G401 (cell line): Measurements from ENCODE around the gene TTC12. TPM values are rescaled to one million over a fixed set of nuclear protein-coding genes. Genes with fewer than 3 reads are reported as not detected.
A peak's percentile ranks its signal among the peaks of the same experiment; 100 is the strongest.

Source experiments
- DNase-seq: peaks from one replicate; pipeline ENCODE4 v3.0.0-alpha.2; 2015; ENCODE audit warnings: low spot score
- in situ Hi-C: cut with HindIII; loops from 2 replicates; pipeline ENCODE4 v1.10.0; 2016; ENCODE audit warnings: low sequenced_read_pairs, mixed read lengths
- total RNA-seq: library from RNA; depleted of rRNA; stranded (reverse); fragments of >200 nt; shearing (Covaris generic); gene quantifications from 2 replicates; pipeline ENCODE4 v1.2.3, GENCODE V29; 2014

The TTC12 gene
- total RNA-seq, 1 experiment from 2014 or later = 19.2 TPM

DNA sequence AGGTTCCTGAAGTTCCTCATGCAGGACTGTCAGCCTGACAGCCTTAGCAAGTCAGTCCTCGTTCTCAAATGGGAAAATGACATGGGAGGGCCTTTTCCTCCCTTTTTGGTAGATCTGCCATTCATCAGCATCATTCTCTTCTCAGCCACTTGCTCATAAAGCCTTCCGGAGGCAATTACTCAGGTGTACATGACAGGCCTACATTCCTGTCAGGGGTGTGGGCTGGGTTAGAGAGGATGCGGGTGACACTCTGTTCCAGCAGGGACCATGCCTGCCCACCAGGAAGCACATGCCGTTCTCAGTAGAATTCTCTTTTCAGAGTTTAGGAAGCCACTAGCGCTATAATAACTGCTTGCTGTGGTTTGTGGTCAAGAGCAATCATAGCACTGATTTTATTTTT lies 49.0 kb downstream of the TTC12 start:
- in situ Hi-C loops = no loop called here
- DNase-seq = no peak

DNA sequence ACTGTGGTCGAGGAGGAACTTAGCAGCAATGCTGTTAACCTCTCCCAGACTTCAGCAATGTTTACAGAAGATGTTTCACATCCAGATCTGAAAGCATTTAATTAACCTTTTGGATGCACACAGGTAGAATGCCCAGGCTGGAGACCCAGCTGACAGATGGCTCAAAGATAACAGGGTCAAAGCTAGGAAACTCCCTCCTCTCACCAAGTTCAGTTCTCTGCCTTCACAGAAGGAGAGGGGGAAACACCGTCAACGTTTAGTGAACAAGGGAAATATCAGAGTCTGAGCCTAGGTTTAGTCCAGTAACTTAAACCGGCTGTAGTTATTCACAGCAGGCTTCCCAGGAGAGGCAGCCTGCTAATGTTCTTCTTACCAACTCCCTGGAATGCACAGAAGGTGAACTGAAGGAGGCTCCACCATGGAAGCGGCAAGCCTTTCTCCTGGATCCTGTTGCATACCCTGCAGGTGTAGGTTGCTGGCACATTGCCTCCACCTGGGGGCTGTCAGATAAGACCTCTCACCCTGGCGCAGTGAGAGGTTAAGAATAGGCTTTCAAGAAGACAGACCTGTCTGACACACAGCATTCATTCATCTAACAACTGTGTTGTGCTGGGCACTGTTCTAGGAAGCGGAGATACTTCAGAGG lies 49.7 kb downstream of the TTC12 start:
- in situ Hi-C loops = no loop called here
- no peak for DNase-seq

DNA sequence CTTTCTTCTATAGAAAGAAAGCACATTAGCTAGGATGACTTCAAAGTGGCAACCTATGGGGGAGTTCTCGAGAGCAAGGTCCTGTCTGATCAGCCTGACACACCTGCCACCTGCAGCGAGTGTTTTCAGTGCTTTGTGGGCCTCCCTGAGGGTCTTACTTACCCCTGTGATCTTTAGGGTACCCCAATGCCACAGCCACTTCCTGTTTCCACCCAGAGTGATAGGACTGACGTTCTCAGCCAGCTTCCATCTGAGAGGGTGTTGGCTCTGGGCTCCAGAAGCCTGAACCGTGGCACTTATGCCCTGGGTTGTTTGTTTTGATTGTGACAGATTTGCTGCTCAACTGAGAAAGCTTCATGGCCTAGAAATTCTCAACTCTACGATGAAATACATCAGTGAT lies 51.5 kb downstream of the TTC12 start:
- in situ Hi-C loops = no loop called here
- DNase-seq = no peak

DNA sequence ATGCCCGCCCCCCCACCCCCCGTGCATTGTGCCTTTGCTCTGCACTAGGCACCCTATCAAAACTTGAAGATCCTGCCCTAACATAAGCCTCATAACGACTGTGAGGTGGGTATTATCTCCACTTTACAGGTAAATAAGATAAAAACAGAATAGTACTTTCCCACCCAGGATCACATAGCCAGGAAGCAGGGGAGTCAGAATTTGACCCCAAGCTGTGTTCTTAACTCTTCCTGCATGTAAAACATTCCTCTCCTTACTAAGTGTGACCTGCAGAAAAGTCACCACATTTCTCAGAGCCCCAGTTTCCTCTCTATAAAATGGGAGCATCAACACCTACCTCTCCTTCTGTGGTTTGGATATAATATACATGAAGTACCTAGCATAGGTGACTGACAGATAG lies 55.0 kb downstream of the TTC12 start:
- in situ Hi-C loops = no loop called here
- DNase-seq = no peak

DNA sequence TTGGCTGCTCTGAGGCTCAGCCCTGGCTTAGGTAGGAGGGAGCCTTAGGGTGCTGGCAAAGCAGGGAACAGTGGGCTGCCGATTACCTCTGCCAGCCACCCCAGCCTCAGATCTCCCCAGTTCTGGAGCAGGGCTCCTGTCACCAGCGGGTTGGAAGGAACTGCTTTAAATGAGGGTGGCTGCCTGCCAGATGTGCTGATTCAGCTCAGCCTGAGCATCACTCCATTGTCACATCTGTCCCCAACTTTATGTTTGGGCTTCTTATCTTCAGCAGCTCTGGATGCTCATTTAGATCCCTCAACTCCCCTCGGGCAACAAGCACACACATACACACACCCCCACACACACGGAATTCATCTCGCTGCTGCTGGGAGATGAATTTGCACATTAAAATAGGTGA lies 56.3 kb downstream of the TTC12 start:
- in situ Hi-C loops = no loop called here
- no peak for DNase-seq

DNA sequence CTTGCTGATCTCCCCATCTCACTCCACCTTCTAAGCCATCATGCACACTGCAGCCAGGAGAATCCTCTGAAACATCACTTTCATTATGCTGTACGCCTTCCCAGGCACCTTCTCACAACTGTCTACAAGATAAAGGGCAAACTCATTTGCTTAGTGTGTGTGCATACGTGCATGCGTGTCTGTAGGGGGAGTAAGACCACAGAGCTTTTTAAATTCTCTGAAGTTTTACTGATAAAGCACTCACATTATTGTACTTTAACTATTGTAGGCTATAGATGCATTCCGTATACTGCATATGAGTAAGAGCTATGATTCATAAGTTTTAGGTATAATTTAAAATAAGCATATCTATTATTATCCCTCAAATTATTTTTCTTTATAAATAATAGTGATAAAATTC lies 57.9 kb downstream of the TTC12 start:
- DNase-seq = no peak
- in situ Hi-C loops = no loop called here

DNA sequence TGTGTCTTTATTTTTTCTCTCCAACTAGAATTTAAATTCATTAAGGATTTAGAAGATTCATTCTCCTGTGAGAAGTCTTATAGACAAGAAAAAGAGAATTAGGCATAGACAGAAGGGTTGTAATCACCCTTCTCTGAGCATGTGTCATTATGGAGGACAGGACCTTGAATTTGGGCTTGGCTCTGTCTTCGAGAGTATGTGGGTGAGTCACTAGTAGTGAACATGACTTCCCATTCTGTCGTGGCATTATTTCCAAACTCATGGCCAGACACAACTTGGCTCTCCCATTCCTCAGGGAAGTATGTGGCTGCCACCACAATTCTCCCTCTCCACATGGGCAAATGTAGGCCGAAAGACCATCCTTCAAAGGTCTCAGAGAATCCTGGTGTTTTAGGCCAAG lies 58.9 kb downstream of the TTC12 start:
- in situ Hi-C loops = no loop called here
- DNase-seq = no peak

DNA sequence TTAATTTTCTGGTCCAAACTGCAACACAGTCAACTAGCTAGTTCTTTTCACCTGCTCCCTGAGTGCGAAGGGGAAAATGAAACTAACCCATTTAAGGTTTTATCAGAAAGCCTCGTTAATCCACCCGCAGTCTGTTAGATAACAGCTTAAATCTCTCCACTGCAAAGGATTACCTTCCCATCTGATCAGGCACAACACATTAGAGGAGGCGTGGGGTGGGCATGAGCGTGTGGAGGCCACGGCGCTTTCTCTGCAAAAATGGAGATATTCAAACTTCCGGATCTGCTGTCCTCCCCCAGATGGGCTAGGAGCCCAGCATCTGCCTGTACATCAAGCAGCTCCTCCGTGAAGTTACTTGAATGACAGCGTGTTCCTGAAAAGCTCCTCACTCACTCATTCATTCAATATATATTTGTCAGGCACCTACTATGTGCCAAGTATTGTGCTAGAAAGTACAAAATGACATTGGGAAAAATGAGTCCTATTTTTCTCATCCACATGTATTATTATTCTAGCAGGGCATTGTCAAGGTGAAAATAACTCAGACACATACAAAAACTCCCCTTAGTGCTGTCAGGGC lies 59.7 kb downstream of the TTC12 start:
- in situ Hi-C loops = no loop called here
- no peak for DNase-seq

DNA sequence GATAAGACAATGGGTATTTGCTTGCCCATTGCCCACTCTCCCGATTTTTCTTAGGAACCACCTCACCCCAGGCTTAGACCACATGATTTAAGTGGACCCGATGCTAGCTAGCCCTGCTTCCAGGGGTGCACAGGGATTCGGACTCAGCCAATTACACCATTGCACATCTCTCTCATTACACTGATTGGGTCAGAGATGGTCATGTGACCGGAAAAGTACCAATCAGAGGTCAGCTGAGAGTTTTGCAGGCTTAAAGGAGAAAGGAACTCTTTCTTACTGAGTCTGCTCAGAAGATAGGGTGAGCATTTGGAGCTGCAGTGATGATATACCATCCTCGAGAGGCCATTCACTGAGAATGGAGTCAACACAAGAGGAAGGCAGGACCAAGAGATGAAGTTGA lies 61.0 kb downstream of the TTC12 start:
- no peak for DNase-seq

DNA sequence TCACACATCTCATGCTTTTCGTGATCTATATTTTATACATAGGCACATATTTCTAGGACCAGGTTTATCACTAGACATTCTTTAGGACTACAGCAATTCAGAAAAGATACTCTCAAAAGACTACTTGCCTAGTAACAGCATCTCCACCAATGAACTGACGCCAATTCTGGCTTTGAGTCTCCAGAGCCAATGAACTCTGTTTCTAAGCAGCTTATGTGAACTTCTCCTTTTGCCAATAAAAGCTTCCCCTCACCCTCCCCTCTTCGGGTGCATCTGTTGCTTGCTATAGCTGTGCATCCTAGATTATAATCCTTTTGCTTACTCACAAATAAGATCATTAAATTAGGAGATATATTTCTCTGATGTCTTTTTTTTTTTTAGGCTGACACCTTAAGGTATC lies 61.8 kb downstream of the TTC12 start:
- DNase-seq = no peak
- in situ Hi-C loops = no loop called here

More for the DNA sequence above, 61.0 kb downstream of the TTC12 start:
- in situ Hi-C loops = no loop called here

DNA sequence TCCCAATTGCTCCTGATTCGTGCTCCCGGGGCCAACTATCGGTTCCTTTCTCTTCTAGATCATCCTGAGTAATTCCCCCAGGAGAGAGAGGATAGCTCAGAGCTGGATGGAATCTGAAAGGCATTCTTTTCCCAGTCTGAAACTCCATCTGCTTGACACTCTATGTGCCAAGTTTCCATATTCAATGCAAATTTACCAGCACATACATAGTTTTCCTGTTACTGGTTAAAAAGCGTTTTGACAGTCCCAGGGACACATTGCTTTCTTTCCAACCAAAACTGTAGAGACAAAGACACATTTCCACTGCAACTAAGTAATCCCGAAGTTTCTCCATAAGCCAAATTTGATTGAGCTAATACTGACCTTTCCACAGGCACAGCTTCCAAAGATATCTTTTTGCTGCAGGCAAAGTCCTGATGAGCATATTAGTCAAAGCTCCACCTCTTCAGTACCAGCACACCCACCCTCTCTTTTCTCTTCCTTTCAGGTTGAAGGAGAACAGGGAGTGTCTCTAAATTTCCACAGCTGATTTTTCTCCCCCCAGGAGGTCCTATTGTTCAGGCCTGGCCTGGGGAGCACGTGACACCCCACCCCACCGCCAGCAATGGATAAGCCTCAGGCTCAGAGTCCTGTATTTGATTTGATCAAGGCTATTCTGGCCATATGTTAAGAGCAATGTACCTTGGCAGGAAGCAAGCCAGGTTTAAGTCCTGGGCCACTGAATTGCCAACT lies 63.5 kb downstream of the TTC12 start:
- DNase-seq = no peak
- in situ Hi-C loops = no loop called here

DNA sequence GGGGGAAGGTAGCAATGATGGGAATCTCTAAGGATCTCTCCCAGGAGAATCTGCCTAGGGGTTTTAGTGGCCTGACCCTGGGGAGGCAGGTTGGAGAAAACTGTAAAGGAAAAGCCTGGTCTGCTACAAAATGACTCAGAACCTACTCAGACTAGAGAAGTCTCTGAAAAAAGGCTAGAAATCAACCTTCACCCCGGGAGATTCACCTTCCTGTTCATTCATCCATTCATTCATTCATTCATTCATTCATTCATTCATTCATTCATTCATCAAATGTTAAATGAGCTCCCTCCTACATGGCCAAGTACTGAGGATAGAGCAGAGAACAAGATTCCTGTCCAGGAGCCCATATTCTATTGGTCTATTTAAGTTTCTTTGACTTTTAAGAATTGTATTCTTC lies 64.3 kb downstream of the TTC12 start:
- in situ Hi-C loops = no loop called here
- DNase-seq = no peak

DNA sequence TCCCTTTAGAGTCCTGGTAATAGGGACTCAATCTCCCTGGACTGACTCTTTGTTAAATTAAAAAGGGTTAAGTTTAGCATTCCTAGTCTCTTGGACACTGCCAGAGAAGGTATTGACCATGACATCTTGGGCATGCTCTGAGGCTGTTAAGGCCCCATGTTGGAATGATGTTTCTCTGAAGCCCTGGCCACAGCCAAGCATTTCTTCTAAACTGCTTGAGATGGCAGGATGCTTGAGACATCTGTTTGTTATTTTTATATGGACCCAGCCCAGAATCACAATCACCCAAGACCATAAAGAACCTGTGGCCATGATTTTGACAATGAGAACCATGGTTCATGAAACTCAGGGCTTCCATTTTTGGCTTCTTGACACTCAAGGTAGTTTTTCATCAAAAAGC lies 67.7 kb downstream of the TTC12 start:
- in situ Hi-C loops = no loop called here
- DNase-seq = no peak

DNA sequence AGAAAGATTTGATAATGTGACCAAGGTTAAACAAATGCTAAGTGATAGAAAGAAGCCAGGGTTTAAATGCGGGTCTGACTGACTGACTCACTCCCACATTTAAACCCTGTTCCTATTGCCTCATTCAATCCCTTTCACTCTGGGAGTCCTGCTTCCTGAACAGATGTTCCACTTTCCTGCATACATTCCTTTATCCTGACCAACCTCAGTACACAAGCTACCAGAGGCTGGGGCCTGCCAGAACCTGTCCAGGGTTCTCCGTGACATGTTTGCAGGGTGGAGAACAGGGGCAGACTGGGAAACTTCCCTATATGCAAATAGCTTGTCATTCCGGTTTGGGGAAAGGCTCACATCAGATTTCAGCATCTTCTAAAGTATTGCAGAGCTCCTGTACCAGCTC lies 70.2 kb downstream of the TTC12 start:
- in situ Hi-C loops = no loop called here
- no peak for DNase-seq

DNA sequence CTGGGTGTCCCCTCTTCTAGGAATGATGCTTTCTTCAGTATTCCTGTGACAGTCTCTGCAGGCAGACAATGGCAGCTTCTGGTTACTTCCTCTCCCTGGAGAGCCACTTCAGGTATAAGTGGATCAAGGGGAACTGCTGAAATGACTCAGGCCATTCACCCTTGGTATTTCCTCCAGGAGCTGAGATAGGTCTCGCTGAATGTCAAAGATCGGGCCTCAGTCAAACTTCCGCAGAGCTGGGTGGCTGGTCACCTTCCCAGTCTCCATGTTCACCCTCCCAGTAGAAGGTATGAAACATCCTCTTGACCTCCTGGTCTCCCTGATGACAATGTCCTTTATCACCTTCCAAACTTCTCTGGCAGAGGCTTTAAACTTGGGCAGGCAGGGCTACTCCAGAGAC lies 71.4 kb downstream of the TTC12 start:
- DNase-seq = no peak
- in situ Hi-C loops = no loop called here

DNA sequence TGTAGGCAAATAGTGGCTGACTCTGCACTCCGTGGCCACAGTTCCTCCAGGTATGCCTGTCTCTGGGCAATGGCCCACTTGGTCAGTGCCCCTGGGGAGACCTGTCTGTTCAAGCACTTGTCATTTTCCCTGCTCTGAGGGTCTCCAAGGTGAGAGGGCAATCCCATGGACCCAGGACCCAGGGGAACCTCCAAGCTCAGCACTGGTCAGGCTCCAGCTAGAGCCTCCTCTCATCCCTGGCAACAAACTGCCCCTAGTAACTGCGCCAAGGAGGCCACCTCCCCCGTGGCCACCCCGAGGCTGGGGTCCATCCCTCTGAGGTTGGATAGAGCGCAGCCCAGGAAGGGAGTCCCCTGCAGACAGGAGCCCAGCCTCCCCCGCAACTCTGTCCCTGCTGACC lies 72.5 kb downstream of the TTC12 start:
- in situ Hi-C loops = no loop called here
- no peak for DNase-seq

DNA sequence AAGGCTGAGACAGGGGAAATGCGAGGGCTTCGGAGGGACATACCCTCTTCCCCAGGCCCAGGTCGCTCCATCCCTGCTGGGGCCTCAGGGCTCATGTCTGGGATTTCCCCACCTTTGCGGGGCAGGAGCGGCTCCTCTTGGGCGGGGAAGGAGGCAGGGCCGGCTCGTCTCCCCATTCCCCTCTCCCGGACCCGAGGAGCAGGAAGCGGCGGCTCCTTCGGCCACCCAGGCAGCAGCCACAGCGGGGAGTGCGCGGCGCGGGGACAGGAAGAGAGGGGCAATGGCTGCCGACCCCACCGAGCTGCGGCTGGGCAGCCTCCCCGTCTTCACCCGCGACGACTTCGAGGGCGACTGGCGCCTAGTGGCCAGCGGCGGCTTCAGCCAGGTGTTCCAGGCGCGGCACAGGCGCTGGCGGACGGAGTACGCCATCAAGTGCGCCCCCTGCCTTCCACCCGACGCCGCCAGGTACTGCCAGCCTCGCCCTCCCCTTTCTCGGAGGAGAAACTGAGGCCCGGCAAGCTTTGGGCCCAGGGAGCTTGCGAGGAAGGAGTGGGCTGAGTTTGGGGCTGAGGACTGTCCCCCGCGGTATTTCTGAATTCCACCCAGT lies 73.3 kb downstream of the TTC12 start, which contains the start of gene ANKK1:
TSS of gene ANKK1 (plus strand) at position 175 of the 607 bp plus-strand sequence. CDS start at position 281, 106 bp downstream.
- no peak for DNase-seq

DNA sequence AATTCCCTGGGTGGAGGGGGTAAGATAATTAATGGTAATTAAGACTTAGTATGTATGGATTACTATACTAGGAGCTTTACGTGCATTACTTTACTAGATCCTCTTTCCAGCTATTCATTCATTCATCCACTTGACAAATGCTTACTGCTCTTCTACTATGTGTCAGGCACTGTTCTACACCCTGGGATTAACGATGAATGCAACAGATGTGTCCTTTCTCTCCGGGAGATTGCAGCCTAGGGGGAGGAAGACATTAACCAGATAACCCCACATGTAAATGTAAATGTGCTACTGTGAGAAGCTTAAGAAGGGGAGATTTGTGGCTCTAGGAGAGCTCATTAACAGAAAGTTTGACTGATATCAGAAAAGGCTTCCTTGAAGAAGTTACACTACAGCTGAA lies 74.9 kb downstream of the TTC12 start:
- DNase-seq = no peak
- in situ Hi-C loops = no loop called here

More for the DNA sequence above, 73.3 kb downstream of the TTC12 start, which contains the start of gene ANKK1:
- in situ Hi-C loops = no loop called here

DNA sequence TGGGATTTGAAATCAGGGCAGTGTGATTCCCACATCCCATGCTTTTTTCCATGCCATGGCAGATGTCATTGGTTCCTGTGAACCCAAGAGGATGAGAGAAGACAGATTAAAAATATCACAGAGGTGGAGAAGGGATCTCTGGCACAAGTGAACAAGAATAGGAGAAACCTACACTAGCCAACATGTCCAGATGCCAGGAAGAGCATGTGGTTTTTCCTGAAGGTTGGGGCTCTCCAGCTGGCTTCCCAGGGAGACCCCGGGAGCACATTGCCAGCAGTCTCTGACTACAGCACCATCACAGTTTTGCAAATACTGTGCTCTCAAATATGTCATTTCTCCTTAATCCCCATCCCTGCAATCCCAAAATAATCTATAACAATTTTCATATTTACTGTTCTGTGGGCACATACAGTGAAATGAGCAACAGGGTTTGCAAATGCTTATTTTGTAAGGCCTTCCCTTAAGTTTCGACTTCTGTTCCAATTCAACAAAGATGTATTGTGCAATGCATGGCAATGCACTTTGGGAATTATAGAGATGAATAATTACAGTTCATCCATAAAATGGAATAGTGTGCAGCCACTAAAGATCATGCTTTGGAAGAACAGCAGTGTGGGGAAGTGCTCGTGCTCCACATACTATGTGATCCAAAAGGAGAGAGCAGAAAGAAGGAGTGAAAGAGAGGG lies 78.0 kb downstream of the TTC12 start:
- in situ Hi-C loops = no loop called here
- DNase-seq = peak; percentile 29
